Chondrocyte (in vitro differentiated cells): ENCODE measurements around the gene SERPINB5. TPM values are rescaled to one million over a fixed set of nuclear protein-coding genes. Genes with fewer than 3 reads are reported as not detected.

Experiments
- DNase-seq: peaks from one replicate; pipeline ENCODE4 v3.0.0; 2021; ENCODE audit warnings: mixed read lengths, low spot score
- H3K27ac Mint-ChIP-seq: one replicate; pipeline ENCODE4 v1.8.0; 2021; ENCODE audit warnings: mild to moderate bottlenecking, moderate library complexity, mixed read lengths; ENCODE audit not compliant: unreplicated experiment
- H3K27me3 Mint-ChIP-seq: 2 replicates; pipeline ENCODE4 v1.8.0; 2021; ENCODE audit warnings: low read depth, mixed read lengths
- H3K36me3 Mint-ChIP-seq: 2 replicates; pipeline ENCODE4 v1.8.0; 2021; ENCODE audit warnings: low read depth, mixed read lengths
- H3K4me1 Mint-ChIP-seq: 2 replicates; pipeline ENCODE4 v1.8.0; 2021; ENCODE audit warnings: low read depth, mild to moderate bottlenecking, mixed read lengths
- H3K4me3 Mint-ChIP-seq: one replicate; pipeline ENCODE4 v1.8.0; 2021; ENCODE audit warnings: mild to moderate bottlenecking, moderate library complexity, mixed read lengths; ENCODE audit not compliant: unreplicated experiment
- H3K9me3 Mint-ChIP-seq: 2 replicates; pipeline ENCODE4 v1.8.0; 2021; ENCODE audit warnings: low read depth, mixed read lengths
- CTCF ChIP-seq: fragments of 200-600 bp; sonication (generic); IDR thresholded peaks from 2 replicates; pipeline ENCODE4 v1.5.0; 2021; ENCODE audit warnings: antibody characterized with exemption, mild to moderate bottlenecking, moderate library complexity
- total RNA-seq: library from RNA; stranded (reverse); gene quantifications from 3 replicates; pipeline ENCODE4 v1.2.1, GENCODE V29; 2021

Gene SERPINB5
- total RNA-seq, 1 donor from 2014 or later, result not detected

GRCh38 chr18:63444580-63444979 is 32.2 kb upstream of the SERPINB5 start:
- H3K36me3 Mint-ChIP-seq, result no peaks in the 10 kb centered on the region
- peaks cover 9% of the 10 kb centered on the region for H3K4me1 Mint-ChIP-seq
- no peak for DNase-seq
- H3K27ac Mint-ChIP-seq, result no peak overlapping the region
- H3K4me3 Mint-ChIP-seq, result no peak overlapping the region
- no peaks in the 10 kb centered on the region for H3K27me3 Mint-ChIP-seq
- TF ChIP-seq CTCF, result no peak
- H3K9me3 Mint-ChIP-seq, result no peaks in the 10 kb centered on the region

GRCh38 chr18:63445037-63445436 is 31.7 kb upstream of the SERPINB5 start:
- H3K27ac Mint-ChIP-seq, result no peak overlapping the region
- H3K36me3 Mint-ChIP-seq, result no peaks in the 10 kb centered on the region
- no peak for DNase-seq
- no peaks in the 10 kb centered on the region for H3K27me3 Mint-ChIP-seq
- no peak for TF ChIP-seq CTCF
- H3K9me3 Mint-ChIP-seq, result no peaks in the 10 kb centered on the region
- peaks cover 6% of the 10 kb centered on the region for H3K4me1 Mint-ChIP-seq
- H3K4me3 Mint-ChIP-seq, result no peak overlapping the region

GRCh38 chr18:63446266-63446665 is 30.5 kb upstream of the SERPINB5 start:
- no peaks in the 10 kb centered on the region for H3K36me3 Mint-ChIP-seq
- DNase-seq, result no peak
- no peak overlapping the region for H3K4me3 Mint-ChIP-seq
- H3K4me1 Mint-ChIP-seq, result peaks cover 7% of the 10 kb centered on the region
- no peak overlapping the region for H3K27ac Mint-ChIP-seq
- no peak for TF ChIP-seq CTCF
- no peaks in the 10 kb centered on the region for H3K9me3 Mint-ChIP-seq
- no peaks in the 10 kb centered on the region for H3K27me3 Mint-ChIP-seq

GRCh38 chr18:63447066-63447465 is 29.7 kb upstream of the SERPINB5 start:
- no peaks in the 10 kb centered on the region for H3K9me3 Mint-ChIP-seq
- peaks cover 15% of the 10 kb centered on the region for H3K4me1 Mint-ChIP-seq
- no peaks in the 10 kb centered on the region for H3K27me3 Mint-ChIP-seq
- no peaks in the 10 kb centered on the region for H3K36me3 Mint-ChIP-seq
- no peak for DNase-seq
- no peak overlapping the region for H3K27ac Mint-ChIP-seq
- no peak overlapping the region for H3K4me3 Mint-ChIP-seq
- TF ChIP-seq CTCF, result no peak

GRCh38 chr18:63449426-63449825 is 27.3 kb upstream of the SERPINB5 start:
- H3K4me1 Mint-ChIP-seq, result peaks cover 37% of the 10 kb centered on the region
- TF ChIP-seq CTCF, result no peak

More at GRCh38 chr18:63449426-63449825, 27.3 kb upstream of the SERPINB5 start:
- no peak for DNase-seq
- Mint-ChIP-seq H3K4me3 (no peak overlapping the region), H3K9me3 (no peaks in the 10 kb centered on the region), H3K27ac (no peak overlapping the region), H3K36me3 (no peaks in the 10 kb centered on the region), H3K27me3 (no peaks in the 10 kb centered on the region)
